Nephron progenitor cell (in vitro differentiated cells): ENCODE results near the gene NLK.
A peak's percentile ranks its signal among the peaks of the same experiment; 100 is the strongest.

Experiments
- DNase-seq: peaks from one replicate; pipeline ENCODE4 v3.0.0; 2021
- H3K27ac Mint-ChIP-seq: 2 replicates; pipeline ENCODE4 v1.8.0; 2021; ENCODE audit warnings: mild to moderate bottlenecking, moderate library complexity, mixed read lengths
- H3K27me3 Mint-ChIP-seq: 2 replicates; pipeline ENCODE4 v1.8.0; 2021; ENCODE audit warnings: mild to moderate bottlenecking, low read depth, mixed read lengths; ENCODE audit not compliant: poor library complexity
- H3K36me3 Mint-ChIP-seq: 2 replicates; pipeline ENCODE4 v1.8.0; 2021; ENCODE audit warnings: low read depth, mixed read lengths
- H3K4me1 Mint-ChIP-seq: 2 replicates; pipeline ENCODE4 v1.8.0; 2021; ENCODE audit warnings: mixed read lengths
- H3K4me3 Mint-ChIP-seq: 2 replicates; pipeline ENCODE4 v1.8.0; 2021; ENCODE audit warnings: mild to moderate bottlenecking, moderate library complexity, mixed read lengths
- H3K9me3 Mint-ChIP-seq: 2 replicates; pipeline ENCODE4 v1.8.0; 2021; ENCODE audit warnings: mild to moderate bottlenecking, moderate library complexity, mixed read lengths
- CTCF ChIP-seq: fragments of 200-600 bp; sonication (generic); IDR thresholded peaks from 2 replicates; pipeline ENCODE4 v1.5.0; 2021; ENCODE audit warnings: antibody characterized with exemption

The NLK gene

GRCh38 chr17:28166478-28166877, 124.0 kb downstream of the NLK start:
- Mint-ChIP-seq H3K4me3 (no peak overlapping the region), H3K36me3 (peaks cover 25% of the 10 kb centered on the region), H3K4me1 (no peaks in the 10 kb centered on the region), H3K9me3 (no peaks in the 10 kb centered on the region), H3K27me3 (no peaks in the 10 kb centered on the region), H3K27ac (no peak overlapping the region)
- TF ChIP-seq CTCF, result no peak
- no peak for DNase-seq

GRCh38 chr17:28169621-28170349, 127.3 kb downstream of the NLK start:
- Mint-ChIP-seq H3K4me1 (peaks cover 27% of the 10 kb centered on the region), H3K27me3 (no peaks in the 10 kb centered on the region), H3K27ac (no peak overlapping the region), H3K4me3 (no peak overlapping the region), H3K9me3 (no peaks in the 10 kb centered on the region), H3K36me3 (peaks cover 20% of the 10 kb centered on the region)
- TF ChIP-seq CTCF, result no peak
- no peak for DNase-seq

GRCh38 chr17:28170771-28171170, 128.3 kb downstream of the NLK start:
- no peak overlapping the region for H3K27ac Mint-ChIP-seq
- DNase-seq, result no peak
- no peak for TF ChIP-seq CTCF
- no peaks in the 10 kb centered on the region for H3K27me3 Mint-ChIP-seq
- H3K4me3 Mint-ChIP-seq, result no peak overlapping the region
- peaks cover 28% of the 10 kb centered on the region for H3K4me1 Mint-ChIP-seq
- H3K36me3 Mint-ChIP-seq, result peaks cover 23% of the 10 kb centered on the region
- no peaks in the 10 kb centered on the region for H3K9me3 Mint-ChIP-seq

- no peak for DNase-seq
- no peaks in the 10 kb centered on the region for H3K9me3 Mint-ChIP-seq
These were observed 130.6 kb downstream of the NLK start for GRCh38 chr17:28173031-28173561.

GRCh38 chr17:28173801-28174200, 131.3 kb downstream of the NLK start:
- Mint-ChIP-seq H3K4me3 (no peak overlapping the region), H3K9me3 (no peaks in the 10 kb centered on the region), H3K27me3 (no peaks in the 10 kb centered on the region), H3K4me1 (peaks cover 28% of the 10 kb centered on the region), H3K36me3 (peaks cover 26% of the 10 kb centered on the region), H3K27ac (peak overlapping the region; percentile 94)
- DNase-seq, result no peak
- no peak for TF ChIP-seq CTCF

More at GRCh38 chr17:28173031-28173561, 130.6 kb downstream of the NLK start:
- Mint-ChIP-seq H3K27ac (peak overlapping the region; percentile 53), H3K36me3 (peaks cover 26% of the 10 kb centered on the region), H3K4me3 (no peak overlapping the region), H3K4me1 (peaks cover 28% of the 10 kb centered on the region), H3K27me3 (no peaks in the 10 kb centered on the region)
- TF ChIP-seq CTCF, result no peak
